ENCODE measurements around the gene NLGN3. TPM values are rescaled to one million over a fixed set of nuclear protein-coding genes. Genes with fewer than 3 reads are reported as not detected.

The NLGN3 gene
- total and polyA plus RNA-seq, 2 of the 8 experiments (the other 6 are each of a cell fraction or from before 2014, with no cell fraction given), result 12.0 to 14.8 TPM

DNA sequence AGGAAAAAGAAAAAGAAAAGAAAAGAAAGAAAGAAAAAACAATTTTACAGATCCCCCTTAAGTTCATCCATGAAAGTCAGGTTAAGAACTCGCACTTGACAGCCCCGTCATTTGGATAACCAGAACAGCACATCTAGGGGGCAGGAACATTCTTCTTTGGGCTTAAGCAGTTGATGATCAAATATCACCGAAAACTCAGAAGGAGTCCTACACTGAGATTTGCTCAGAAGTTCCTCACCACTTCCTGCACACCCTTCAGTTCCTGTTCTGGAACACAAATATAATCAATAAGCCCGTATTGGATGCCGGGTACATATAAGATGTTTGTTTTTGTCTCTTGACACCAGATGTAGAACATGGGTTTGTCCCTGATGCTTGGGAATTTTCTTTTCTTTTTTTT lies 14.7 kb downstream of the NLGN3 start (continued):
- TF ChIP-seq, protein P1, sequence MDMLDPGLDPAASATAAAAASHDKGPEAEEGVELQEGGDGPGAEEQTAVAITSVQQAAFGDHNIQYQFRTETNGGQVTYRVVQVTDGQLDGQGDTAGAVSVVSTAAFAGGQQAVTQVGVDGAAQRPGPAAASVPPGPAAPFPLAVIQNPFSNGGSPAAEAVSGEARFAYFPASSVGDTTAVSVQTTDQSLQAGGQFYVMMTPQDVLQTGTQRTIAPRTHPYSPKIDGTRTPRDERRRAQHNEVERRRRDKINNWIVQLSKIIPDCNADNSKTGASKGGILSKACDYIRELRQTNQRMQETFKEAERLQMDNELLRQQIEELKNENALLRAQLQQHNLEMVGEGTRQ (IDR thresholded peaks at IDR 0.05; ENCODE audit: low read length), result no peak
- TF ChIP-seq CHD2 (IDR thresholded peaks at IDR 0.05; ENCODE audit: low read length) (no peak), JUND (IDR thresholded peaks at IDR 0.05; ENCODE audit: low read length) (no peak), NANOG (IDR thresholded peaks at IDR 0.05; ENCODE audit: insufficient read depth, low read depth, low read length, poor library complexity, severe bottlenecking) (no peak), CREB1 (IDR thresholded peaks at IDR 0.05) (no peak), KDM4A (IDR thresholded peaks at IDR 0.05; ENCODE audit: low read depth, low read length, severe bottlenecking) (no peak), GTF2F1 (IDR thresholded peaks at IDR 0.05; ENCODE audit: borderline replicate concordance, low read depth, low read length) (no peak)
- TF ChIP-seq, protein P2, sequence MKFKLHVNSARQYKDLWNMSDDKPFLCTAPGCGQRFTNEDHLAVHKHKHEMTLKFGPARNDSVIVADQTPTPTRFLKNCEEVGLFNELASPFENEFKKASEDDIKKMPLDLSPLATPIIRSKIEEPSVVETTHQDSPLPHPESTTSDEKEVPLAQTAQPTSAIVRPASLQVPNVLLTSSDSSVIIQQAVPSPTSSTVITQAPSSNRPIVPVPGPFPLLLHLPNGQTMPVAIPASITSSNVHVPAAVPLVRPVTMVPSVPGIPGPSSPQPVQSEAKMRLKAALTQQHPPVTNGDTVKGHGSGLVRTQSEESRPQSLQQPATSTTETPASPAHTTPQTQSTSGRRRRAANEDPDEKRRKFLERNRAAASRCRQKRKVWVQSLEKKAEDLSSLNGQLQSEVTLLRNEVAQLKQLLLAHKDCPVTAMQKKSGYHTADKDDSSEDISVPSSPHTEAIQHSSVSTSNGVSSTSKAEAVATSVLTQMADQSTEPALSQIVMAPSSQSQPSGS (IDR thresholded peaks at IDR 0.05; ENCODE audit: low read length), result no peak
- TF ChIP-seq, protein P3, sequence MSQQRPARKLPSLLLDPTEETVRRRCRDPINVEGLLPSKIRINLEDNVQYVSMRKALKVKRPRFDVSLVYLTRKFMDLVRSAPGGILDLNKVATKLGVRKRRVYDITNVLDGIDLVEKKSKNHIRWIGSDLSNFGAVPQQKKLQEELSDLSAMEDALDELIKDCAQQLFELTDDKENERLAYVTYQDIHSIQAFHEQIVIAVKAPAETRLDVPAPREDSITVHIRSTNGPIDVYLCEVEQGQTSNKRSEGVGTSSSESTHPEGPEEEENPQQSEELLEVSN (IDR thresholded peaks at IDR 0.05), result no peak
